Measurements from ENCODE around the gene TBC1D23. TPM values are rescaled to one million over a fixed set of nuclear protein-coding genes. Genes with fewer than 3 reads are reported as not detected.

TBC1D23 gene
- total and polyA plus RNA-seq, 8 donors, result 7.0 to 79.5 (median 17.3) TPM

DNA sequence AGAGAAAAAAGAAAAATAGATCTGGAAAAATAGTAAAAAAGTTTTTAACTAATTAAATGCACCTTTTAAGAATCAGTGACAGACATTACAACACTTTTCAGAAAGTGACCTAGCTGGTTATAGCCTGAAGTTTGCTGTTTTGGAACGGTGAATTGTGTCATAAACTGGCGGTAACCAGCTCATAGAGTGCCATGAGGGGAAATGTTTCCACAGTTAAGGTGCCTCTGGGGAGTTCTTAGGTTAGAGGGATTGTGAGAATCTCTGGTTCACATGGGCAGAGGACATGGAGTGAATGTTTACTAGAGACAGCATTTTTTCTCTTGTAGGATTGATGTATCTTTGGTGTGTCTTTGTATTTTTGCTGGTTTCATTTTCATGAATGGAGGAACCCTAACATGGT lies 2.8 kb downstream of the TBC1D23 start:
- intact Hi-C loops (cut with DNase I; ENCODE audit: low total_unique reads), result loop anchor here (5.0 kb wide), 1 partner anchor 436 kb away; no protein-coding TSS in a partner anchor
- peaks cover 14 to 80% (median 56%) of the 10 kb centered on the region in 4 donors for H3K4me1 ChIP-seq
- WGBS, 5 donors, result 66 to 88% (median 76%) methylated on average over 2 of the region's 2 CpGs
- no peaks in the 10 kb centered on the region for H3K36me3 ChIP-seq
- no peaks in the 10 kb centered on the region for H3K9me3 ChIP-seq
- no peak overlapping the region for H3K4me3 ChIP-seq
- H3K27ac ChIP-seq, result no peak overlapping the region
- H3K27me3 ChIP-seq, result no peaks in the 10 kb centered on the region
- DNase-seq, result no peak
- TF ChIP-seq, protein P1, sequence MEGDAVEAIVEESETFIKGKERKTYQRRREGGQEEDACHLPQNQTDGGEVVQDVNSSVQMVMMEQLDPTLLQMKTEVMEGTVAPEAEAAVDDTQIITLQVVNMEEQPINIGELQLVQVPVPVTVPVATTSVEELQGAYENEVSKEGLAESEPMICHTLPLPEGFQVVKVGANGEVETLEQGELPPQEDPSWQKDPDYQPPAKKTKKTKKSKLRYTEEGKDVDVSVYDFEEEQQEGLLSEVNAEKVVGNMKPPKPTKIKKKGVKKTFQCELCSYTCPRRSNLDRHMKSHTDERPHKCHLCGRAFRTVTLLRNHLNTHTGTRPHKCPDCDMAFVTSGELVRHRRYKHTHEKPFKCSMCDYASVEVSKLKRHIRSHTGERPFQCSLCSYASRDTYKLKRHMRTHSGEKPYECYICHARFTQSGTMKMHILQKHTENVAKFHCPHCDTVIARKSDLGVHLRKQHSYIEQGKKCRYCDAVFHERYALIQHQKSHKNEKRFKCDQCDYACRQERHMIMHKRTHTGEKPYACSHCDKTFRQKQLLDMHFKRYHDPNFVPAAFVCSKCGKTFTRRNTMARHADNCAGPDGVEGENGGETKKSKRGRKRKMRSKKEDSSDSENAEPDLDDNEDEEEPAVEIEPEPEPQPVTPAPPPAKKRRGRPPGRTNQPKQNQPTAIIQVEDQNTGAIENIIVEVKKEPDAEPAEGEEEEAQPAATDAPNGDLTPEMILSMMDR (IDR thresholded peaks at IDR 0.05), result no peak
- no peak for TF ChIP-seq EP300 (IDR thresholded peaks at IDR 0.05)
- no peak for TF ChIP-seq POLR2A (IDR thresholded peaks at IDR 0.05)
- TF ChIP-seq POLR2AphosphoS5 (IDR thresholded peaks at IDR 0.05), result no peak

DNA sequence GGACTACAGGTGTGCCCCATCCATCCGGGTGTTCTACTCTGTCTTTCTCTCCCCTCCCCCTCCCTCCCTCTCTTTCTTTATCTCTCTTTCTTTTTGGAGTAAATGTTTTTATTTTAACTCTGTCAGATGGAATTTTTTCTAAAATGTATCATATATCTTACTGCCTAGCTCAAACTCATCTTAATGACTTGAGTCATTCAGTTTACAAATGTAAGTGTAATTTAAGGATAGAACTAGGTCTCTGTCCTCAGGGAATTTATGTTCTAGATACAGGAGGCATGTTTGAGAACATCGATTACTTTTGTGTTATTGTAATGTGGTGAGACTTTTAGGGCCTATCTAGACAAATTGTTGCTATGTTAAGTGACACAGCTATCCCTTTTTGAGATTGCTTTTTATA lies 3.5 kb downstream of the TBC1D23 start:
- peaks cover 14 to 87% (median 60%) of the 10 kb centered on the region in 4 donors for H3K4me1 ChIP-seq
- no peaks in the 10 kb centered on the region for H3K9me3 ChIP-seq
- H3K36me3 ChIP-seq, result no peaks in the 10 kb centered on the region
- H3K27ac ChIP-seq, result no peak overlapping the region
- 49 to 60% (median 53%) methylated on average over 2 of the region's 2 CpGs for WGBS, 5 donors
- TF ChIP-seq POLR2AphosphoS5 (IDR thresholded peaks at IDR 0.05) (no peak), POLR2A (IDR thresholded peaks at IDR 0.05) (no peak)
- TF ChIP-seq, protein P1 (IDR thresholded peaks at IDR 0.05), result no peak
- no peak for DNase-seq
- no peaks in the 10 kb centered on the region for H3K27me3 ChIP-seq
- intact Hi-C loops (cut with DNase I; ENCODE audit: low total_unique reads), result loop anchor here (5.0 kb wide), 1 partner anchor 437 kb away; no protein-coding TSS in a partner anchor
- H3K4me3 ChIP-seq, result no peak overlapping the region

DNA sequence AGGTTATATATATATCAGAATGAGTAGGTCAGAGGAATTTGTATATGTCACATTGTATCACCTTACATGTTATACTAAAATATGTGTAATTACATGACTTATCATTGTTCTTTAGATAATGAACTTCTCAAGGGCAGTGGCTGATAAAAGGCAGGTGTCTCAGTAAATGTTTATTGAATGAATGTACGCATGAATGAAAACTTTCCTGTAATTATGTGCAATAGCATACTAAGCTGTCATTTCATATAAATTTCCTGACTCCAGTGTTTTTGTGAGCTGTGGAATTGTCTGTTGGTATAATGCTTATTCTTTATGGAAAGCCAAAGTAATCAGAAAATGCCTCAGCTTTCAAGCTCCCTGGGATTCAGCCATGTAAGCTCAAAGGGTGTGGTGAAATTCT lies 4.2 kb downstream of the TBC1D23 start:
- WGBS, 5 donors, result 31 to 53% (median 48%) methylated on average over 1 of the region's 1 CpG
- H3K36me3 ChIP-seq, result no peaks in the 10 kb centered on the region
- TF ChIP-seq, protein P1 (IDR thresholded peaks at IDR 0.05), result no peak
- TF ChIP-seq EP300 (IDR thresholded peaks at IDR 0.05), result no peak
- TF ChIP-seq POLR2A (IDR thresholded peaks at IDR 0.05), result no peak
- no peak for TF ChIP-seq POLR2AphosphoS5 (IDR thresholded peaks at IDR 0.05)
- no peak overlapping the region for H3K27ac ChIP-seq
- no peak overlapping the region for H3K4me3 ChIP-seq
- intact Hi-C loops (cut with DNase I; ENCODE audit: low total_unique reads), result no loop called here
- no peak for DNase-seq
- no peaks in the 10 kb centered on the region for H3K27me3 ChIP-seq
- peaks cover 14 to 91% (median 61%) of the 10 kb centered on the region in 4 donors for H3K4me1 ChIP-seq
- H3K9me3 ChIP-seq, result no peaks in the 10 kb centered on the region

DNA sequence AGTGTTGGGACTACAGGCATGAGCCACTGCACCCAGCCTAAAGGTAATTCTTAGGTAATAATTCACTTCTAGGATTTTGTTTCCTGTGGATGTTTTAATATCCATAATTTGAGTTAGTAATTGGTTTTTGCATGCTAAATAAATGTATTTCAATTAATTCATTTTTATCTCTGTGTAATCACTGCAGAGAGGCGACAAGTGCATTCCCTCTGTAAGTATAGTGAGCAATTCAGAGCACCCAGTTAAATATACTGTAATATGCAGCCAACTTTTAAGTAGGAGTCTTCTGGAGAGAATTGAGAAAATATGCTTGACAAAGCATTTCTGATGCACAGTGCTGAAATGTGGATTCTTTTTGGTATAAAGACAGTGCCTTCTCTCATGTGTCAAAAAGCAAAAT lies 5.7 kb downstream of the TBC1D23 start:
- TF ChIP-seq, protein P1 (IDR thresholded peaks at IDR 0.05), result no peak
- no peak for TF ChIP-seq POLR2AphosphoS5 (IDR thresholded peaks at IDR 0.05)
- TF ChIP-seq POLR2A (IDR thresholded peaks at IDR 0.05), result no peak
- TF ChIP-seq EP300 (IDR thresholded peaks at IDR 0.05), result no peak

More for the DNA sequence above, 5.7 kb downstream of the TBC1D23 start:
- DNase-seq, result no peak
- no peak overlapping the region for H3K27ac ChIP-seq
- WGBS, 5 donors, result 75 to 86% (median 82%) methylated on average over 1 of the region's 1 CpG
- no peaks in the 10 kb centered on the region for H3K9me3 ChIP-seq
- intact Hi-C loops (cut with DNase I; ENCODE audit: low total_unique reads), result no loop called here
- H3K4me3 ChIP-seq, result no peak overlapping the region
- peaks cover 13 to 91% (median 59%) of the 10 kb centered on the region in 4 donors for H3K4me1 ChIP-seq
- no peaks in the 10 kb centered on the region for H3K27me3 ChIP-seq
- H3K36me3 ChIP-seq, result no peaks in the 10 kb centered on the region

Data from stomach (tissue), 9 donors.